SK-N-SH treated with all-trans-retinoic acid at 6 μM for 48 hours (cell line): Measurements from ENCODE around the gene CTNNA3.

Experiments
- ARNTL ChIP-seq: fragments of 450-650 bp; formaldehyde crosslinking; IDR thresholded peaks from 2 replicates; pipeline ENCODE4 v1.5.0; 2020; ENCODE audit warnings: low read depth, mild to moderate bottlenecking, moderate library complexity, borderline replicate concordance
- ESRRG ChIP-seq: fragments of 250-450 bp; sonication (Bioruptor Pico); IDR thresholded peaks from 2 replicates; pipeline ENCODE4 v1.6.1; 2021; ENCODE audit warnings: mild to moderate bottlenecking
- RARB ChIP-seq: fragments of 250-450 bp; sonication (Bioruptor Pico); IDR thresholded peaks from 2 replicates; pipeline ENCODE4 v1.8.0; 2021; ENCODE audit warnings: mild to moderate bottlenecking, moderate library complexity
- SNAI2 ChIP-seq: fragments of 250-450 bp; sonication (Bioruptor Pico); IDR thresholded peaks from 2 replicates; pipeline ENCODE4 v1.5.0; 2020; ENCODE audit warnings: mild to moderate bottlenecking, moderate library complexity
- TOX ChIP-seq: fragments of 250-450 bp; sonication (Bioruptor Pico); IDR thresholded peaks from 2 replicates; pipeline ENCODE4 v1.8.0; 2021; ENCODE audit warnings: mild to moderate bottlenecking, moderate library complexity, borderline replicate concordance
- ZC3H10 ChIP-seq: fragments of 250-450 bp; sonication (Bioruptor Pico); IDR thresholded peaks from 2 replicates; pipeline ENCODE4 v1.5.1; 2021; ENCODE audit warnings: mild to moderate bottlenecking, moderate library complexity
- ZFP30 ChIP-seq: fragments of 450-650 bp; formaldehyde crosslinking; IDR thresholded peaks from 2 replicates; pipeline ENCODE4 v1.5.0; 2022; ENCODE audit warnings: mild to moderate bottlenecking, moderate library complexity
- ZNF70 ChIP-seq: fragments of 450-650 bp; formaldehyde crosslinking; IDR thresholded peaks from 2 replicates; pipeline ENCODE4 v1.5.0; 2020; ENCODE audit warnings: mild to moderate bottlenecking, moderate library complexity
- TF ChIP-seq, protein P1 (sequence below): fragments of 250-450 bp; sonication (Bioruptor Pico); IDR thresholded peaks from 2 replicates; pipeline ENCODE4 v1.8.0; 2020; ENCODE audit warnings: mild to moderate bottlenecking, moderate library complexity, borderline replicate concordance
- TF ChIP-seq, protein P2 (sequence below): fragments of 250-450 bp; sonication (Bioruptor Pico); IDR thresholded peaks from 2 replicates; pipeline ENCODE4 v1.5.1; 2020; ENCODE audit warnings: low read depth, mild to moderate bottlenecking, moderate library complexity
- TF ChIP-seq, protein P3 (sequence below): fragments of 250-450 bp; sonication (Bioruptor Pico); IDR thresholded peaks from 2 replicates; pipeline ENCODE4 v1.5.1; 2021; ENCODE audit warnings: mild to moderate bottlenecking, moderate library complexity

DNA sequence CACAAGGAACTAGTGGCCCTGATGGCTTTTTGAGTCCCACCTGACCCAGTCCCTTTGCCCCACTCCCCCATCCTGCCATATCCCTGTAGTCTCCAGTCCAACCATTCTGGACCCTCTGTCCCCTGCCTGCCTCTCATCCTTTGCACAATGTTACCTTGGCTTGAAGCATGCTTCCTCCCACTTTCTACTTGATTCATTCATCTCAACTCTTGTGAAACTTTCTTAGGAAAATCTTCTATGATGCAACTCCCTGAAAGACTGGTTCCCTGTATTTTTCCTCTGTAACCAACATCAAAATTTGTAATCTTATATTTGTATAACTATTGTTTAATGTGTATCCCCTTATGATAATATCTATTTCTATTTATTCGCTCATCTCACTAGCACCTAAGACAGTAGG is 618.6 kb downstream of the CTNNA3 start:
- TF ChIP-seq ZNF70 (no peak), ZFP30 (no peak), RARB (CRISPR knock-in tag) (no peak), TOX (CRISPR knock-in tag) (no peak), ESRRG (CRISPR knock-in tag) (no peak), SNAI2 (no peak), ZC3H10 (CRISPR knock-in tag) (no peak), ARNTL (CRISPR knock-in tag) (no peak)
- TF ChIP-seq, protein P1, sequence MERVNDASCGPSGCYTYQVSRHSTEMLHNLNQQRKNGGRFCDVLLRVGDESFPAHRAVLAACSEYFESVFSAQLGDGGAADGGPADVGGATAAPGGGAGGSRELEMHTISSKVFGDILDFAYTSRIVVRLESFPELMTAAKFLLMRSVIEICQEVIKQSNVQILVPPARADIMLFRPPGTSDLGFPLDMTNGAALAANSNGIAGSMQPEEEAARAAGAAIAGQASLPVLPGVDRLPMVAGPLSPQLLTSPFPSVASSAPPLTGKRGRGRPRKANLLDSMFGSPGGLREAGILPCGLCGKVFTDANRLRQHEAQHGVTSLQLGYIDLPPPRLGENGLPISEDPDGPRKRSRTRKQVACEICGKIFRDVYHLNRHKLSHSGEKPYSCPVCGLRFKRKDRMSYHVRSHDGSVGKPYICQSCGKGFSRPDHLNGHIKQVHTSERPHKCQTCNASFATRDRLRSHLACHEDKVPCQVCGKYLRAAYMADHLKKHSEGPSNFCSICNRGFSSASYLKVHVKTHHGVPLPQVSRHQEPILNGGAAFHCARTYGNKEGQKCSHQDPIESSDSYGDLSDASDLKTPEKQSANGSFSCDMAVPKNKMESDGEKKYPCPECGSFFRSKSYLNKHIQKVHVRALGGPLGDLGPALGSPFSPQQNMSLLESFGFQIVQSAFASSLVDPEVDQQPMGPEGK (CRISPR knock-in tag): no peak
- TF ChIP-seq, protein P2, sequence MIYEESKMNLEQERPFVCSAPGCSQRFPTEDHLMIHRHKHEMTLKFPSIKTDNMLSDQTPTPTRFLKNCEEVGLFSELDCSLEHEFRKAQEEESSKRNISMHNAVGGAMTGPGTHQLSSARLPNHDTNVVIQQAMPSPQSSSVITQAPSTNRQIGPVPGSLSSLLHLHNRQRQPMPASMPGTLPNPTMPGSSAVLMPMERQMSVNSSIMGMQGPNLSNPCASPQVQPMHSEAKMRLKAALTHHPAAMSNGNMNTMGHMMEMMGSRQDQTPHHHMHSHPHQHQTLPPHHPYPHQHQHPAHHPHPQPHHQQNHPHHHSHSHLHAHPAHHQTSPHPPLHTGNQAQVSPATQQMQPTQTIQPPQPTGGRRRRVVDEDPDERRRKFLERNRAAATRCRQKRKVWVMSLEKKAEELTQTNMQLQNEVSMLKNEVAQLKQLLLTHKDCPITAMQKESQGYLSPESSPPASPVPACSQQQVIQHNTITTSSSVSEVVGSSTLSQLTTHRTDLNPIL (CRISPR knock-in tag): no peak
- TF ChIP-seq, protein P3, sequence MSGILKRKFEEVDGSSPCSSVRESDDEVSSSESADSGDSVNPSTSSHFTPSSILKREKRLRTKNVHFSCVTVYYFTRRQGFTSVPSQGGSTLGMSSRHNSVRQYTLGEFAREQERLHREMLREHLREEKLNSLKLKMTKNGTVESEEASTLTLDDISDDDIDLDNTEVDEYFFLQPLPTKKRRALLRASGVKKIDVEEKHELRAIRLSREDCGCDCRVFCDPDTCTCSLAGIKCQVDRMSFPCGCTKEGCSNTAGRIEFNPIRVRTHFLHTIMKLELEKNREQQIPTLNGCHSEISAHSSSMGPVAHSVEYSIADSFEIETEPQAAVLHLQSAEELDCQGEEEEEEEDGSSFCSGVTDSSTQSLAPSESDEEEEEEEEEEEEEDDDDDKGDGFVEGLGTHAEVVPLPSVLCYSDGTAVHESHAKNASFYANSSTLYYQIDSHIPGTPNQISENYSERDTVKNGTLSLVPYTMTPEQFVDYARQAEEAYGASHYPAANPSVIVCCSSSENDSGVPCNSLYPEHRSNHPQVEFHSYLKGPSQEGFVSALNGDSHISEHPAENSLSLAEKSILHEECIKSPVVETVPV (CRISPR knock-in tag): no peak
